ENCODE data around the gene RNU6-9.

- TF ChIP-seq EZH2 (IDR thresholded peaks at IDR 0.05; ENCODE audit: insufficient read depth, poor library complexity, severe bottlenecking) (no peak), EZH2phosphoT487 (IDR thresholded peaks at IDR 0.05; ENCODE audit: insufficient read depth, low read depth) (no peak)
Observed at GRCh38 chr19:887599-887998, 5.7 kb upstream of the RNU6-9 start.
